SH-SY5Y (cell line): ENCODE measurements around the gene RNF4.

ENCODE experiments used
- GATA2 ChIP-seq: IDR thresholded peaks from 2 replicates; pipeline ENCODE4 v1.6.1; 2011; ENCODE audit warnings: mild to moderate bottlenecking, low read depth, low read length
- GATA3 ChIP-seq: IDR thresholded peaks from 2 replicates; pipeline ENCODE4 v1.6.1; 2011; ENCODE audit warnings: low read depth, mild to moderate bottlenecking, low read length, moderate library complexity

GRCh38 chr4:2462218-2462991 is 6.5 kb upstream of the RNF4 start:
- TF ChIP-seq GATA2 (no peak), GATA3 (no peak)
